MM.1S (cell line): Measurements from ENCODE around the gene GUCD1.

ENCODE experiments used
- EZH2 ChIP-seq: fragments of 300-600 bp; sonication (generic); optimal IDR thresholded peaks from 2 replicates; pipeline ENCODE3; 2017; ENCODE audit warnings: low read depth, mild to moderate bottlenecking, antibody characterized with exemption, low read length, mixed read lengths
- EZH2phosphoT487 ChIP-seq: fragments of 300-600 bp; sonication (generic); IDR thresholded peaks from 2 replicates; pipeline ENCODE4 v1.6.1; 2018; ENCODE audit warnings: antibody characterized with exemption, low read length
- TF ChIP-seq, protein P1 (sequence below): fragments of 300-600 bp; sonication (generic); IDR thresholded peaks from 2 replicates; pipeline ENCODE4 v1.5.1; 2016; ENCODE audit warnings: antibody characterized with exemption, low read length, mixed read lengths

DNA sequence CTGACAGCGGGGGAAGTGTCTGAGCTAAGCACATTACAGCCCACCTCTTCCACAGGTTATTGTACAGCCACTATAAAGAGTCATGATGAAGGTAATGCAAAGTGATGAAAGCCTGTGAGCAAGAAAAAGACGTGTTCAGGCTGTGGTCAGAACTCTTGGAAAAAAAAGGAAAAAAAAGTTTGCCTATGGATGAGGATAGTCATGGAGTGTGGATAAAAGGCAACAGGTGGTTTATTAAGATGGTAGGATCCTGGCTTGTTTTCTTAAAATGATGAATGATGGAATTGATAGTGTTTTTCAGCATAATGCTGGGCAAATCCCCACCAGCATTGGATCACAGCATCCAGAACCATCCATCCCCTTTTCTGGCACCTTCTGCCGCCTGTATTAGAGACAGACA lies 36.7 kb downstream of the GUCD1 start:
- TF ChIP-seq, protein P1, sequence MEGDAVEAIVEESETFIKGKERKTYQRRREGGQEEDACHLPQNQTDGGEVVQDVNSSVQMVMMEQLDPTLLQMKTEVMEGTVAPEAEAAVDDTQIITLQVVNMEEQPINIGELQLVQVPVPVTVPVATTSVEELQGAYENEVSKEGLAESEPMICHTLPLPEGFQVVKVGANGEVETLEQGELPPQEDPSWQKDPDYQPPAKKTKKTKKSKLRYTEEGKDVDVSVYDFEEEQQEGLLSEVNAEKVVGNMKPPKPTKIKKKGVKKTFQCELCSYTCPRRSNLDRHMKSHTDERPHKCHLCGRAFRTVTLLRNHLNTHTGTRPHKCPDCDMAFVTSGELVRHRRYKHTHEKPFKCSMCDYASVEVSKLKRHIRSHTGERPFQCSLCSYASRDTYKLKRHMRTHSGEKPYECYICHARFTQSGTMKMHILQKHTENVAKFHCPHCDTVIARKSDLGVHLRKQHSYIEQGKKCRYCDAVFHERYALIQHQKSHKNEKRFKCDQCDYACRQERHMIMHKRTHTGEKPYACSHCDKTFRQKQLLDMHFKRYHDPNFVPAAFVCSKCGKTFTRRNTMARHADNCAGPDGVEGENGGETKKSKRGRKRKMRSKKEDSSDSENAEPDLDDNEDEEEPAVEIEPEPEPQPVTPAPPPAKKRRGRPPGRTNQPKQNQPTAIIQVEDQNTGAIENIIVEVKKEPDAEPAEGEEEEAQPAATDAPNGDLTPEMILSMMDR = no peak
- no peak for TF ChIP-seq EZH2
- no peak for TF ChIP-seq EZH2phosphoT487
